ENCODE measurements around the gene COPB1.

DNA sequence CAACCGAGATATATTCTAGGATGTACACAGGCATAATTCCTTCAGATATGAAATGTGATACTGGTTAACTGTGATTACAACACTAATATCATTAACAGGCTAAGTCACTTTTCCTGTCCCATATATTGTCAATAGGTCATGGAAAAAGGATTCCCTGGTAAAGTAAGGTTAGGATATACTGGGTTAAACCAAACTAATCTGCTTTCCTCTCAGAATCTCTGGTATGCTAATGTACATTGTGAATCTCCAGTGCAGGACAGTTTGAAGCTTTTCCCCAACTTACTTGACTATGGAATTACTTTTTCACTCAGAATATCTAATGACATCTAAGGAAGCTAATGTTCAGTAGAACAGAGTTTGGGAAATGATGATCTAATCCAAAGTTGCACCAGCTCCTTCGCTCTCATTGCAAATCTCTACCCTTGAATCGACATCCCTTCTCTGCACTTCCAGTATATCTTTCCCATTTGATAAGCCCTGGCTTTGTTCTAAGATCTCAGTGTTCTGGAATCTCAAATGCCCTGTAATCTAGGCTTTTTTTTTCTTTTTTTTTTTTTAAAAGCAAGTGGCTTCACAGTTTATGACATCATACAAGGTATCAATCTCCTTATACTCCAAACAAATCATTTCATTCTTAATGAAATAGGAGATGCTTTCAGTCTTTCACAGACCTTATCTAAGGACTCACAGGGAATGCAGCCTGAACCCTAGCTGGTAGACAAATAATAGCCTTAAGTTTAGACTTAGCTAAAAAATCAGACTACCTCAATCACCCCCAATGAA, 43.8 kb downstream of the COPB1 start:
- TF ChIP-seq SOX6 (IDR thresholded peaks at IDR 0.05) (no peak), HIVEP1 (CRISPR knock-in tag; IDR thresholded peaks at IDR 0.05) (no peak), NR2C2 (CRISPR knock-in tag; IDR thresholded peaks at IDR 0.05) (no peak), NR2C2 (tag; IDR thresholded peaks at IDR 0.05) (no peak)

Measured in K562 (cell line).